Fibroblast of villous mesenchyme (primary cell): ENCODE measurements around the gene INAVA. TPM values are rescaled to one million over a fixed set of nuclear protein-coding genes. Genes with fewer than 3 reads are reported as not detected.

ENCODE experiments used
- DNase-seq: peaks from one replicate; pipeline ENCODE4 v3.0.0-alpha.2; 2010; ENCODE audit warnings: low read depth
- H3K4me3 ChIP-seq: 2 replicates; pipeline ENCODE4 v1.5.1; 2011; ENCODE audit warnings: low read depth, mild to moderate bottlenecking, low read length
- total RNA-seq: library from RNA; depleted of rRNA; stranded (reverse); fragments of >200 nt; gene quantifications from 2 replicates; pipeline ENCODE4 v1.2.3, GENCODE V29; 2012
- TF ChIP-seq, protein P1 (sequence below): IDR thresholded peaks from 2 replicates; pipeline ENCODE4 v1.5.1; 2012; ENCODE audit warnings: low read depth, mild to moderate bottlenecking, low read length; ENCODE audit not compliant: insufficient read depth

INAVA gene
- total RNA-seq, 1 donor, result not detected

- TF ChIP-seq, protein P1, sequence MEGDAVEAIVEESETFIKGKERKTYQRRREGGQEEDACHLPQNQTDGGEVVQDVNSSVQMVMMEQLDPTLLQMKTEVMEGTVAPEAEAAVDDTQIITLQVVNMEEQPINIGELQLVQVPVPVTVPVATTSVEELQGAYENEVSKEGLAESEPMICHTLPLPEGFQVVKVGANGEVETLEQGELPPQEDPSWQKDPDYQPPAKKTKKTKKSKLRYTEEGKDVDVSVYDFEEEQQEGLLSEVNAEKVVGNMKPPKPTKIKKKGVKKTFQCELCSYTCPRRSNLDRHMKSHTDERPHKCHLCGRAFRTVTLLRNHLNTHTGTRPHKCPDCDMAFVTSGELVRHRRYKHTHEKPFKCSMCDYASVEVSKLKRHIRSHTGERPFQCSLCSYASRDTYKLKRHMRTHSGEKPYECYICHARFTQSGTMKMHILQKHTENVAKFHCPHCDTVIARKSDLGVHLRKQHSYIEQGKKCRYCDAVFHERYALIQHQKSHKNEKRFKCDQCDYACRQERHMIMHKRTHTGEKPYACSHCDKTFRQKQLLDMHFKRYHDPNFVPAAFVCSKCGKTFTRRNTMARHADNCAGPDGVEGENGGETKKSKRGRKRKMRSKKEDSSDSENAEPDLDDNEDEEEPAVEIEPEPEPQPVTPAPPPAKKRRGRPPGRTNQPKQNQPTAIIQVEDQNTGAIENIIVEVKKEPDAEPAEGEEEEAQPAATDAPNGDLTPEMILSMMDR, result no peak
- no peak for DNase-seq
- H3K4me3 ChIP-seq, result no peak overlapping the region
Observed at GRCh38 chr1:200912737-200913407, 18.2 kb downstream of the INAVA start.

DNA sequence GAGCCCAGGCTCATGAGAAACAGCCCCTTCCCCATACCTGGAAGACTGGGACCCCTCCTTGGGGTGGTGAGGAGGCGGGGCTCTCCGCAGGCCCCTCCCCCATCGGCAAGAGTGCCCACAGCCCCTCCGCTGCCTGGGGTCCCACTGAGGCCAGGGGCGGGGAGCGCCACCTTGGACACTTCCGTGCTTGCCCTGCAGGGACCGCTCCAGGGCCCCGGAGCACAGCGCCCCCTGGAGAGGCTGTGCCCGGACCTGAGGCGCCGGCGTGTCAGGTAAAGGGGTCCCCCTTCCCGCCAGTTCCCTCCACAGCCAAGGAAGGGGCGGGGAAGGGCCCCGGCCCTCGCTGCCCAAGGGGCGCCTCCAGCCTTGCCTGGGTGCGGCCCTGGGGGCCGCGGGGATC, 21.5 kb downstream of the INAVA start:
- DNase-seq, result no peak
- H3K4me3 ChIP-seq, result no peak overlapping the region
- TF ChIP-seq, protein P1, result no peak

DNA sequence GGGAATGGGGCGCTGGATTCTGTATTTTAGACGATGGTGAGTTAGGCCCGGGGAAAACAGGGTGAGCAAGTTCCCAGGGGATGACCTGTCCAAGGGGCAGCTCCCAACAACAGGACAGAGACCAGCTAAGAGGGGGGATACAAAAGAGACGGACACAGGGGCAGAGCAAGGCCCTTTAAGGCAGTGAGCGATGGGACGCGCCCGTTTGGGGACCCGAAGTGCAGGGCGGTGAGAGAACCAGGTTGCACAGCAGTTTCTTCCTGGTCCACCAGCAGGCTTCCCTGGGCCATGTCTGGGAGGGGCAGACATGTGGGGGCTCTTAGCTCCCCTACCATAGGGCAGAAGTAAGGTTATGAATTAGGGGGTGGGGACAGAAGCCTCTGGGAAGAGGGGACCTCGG, 22.0 kb downstream of the INAVA start:
- TF ChIP-seq, protein P1, result no peak
- H3K4me3 ChIP-seq, result no peak overlapping the region
- no peak for DNase-seq

GRCh38 chr1:200917291-200917817, 22.7 kb downstream of the INAVA start:
- no peak for DNase-seq
- H3K4me3 ChIP-seq, result no peak overlapping the region
- TF ChIP-seq, protein P1, result no peak

- H3K4me3 ChIP-seq, result no peak overlapping the region
- TF ChIP-seq, protein P1, result no peak
- DNase-seq, result no peak
Observed at GRCh38 chr1:200918006-200918405, 23.3 kb downstream of the INAVA start.

GRCh38 chr1:200919386-200919785, 24.7 kb downstream of the INAVA start:
- TF ChIP-seq, protein P1, result no peak
- DNase-seq, result no peak
- H3K4me3 ChIP-seq, result no peak overlapping the region
